ENCODE data around the gene NCBP3. TPM values are rescaled to one million over a fixed set of nuclear protein-coding genes. Genes with fewer than 3 reads are reported as not detected.

NCBP3 gene
- total and polyA plus RNA-seq, 2 of the 4 experiments (the other 2 are of a cell fraction), result 10.8 to 13.5 TPM

DNA sequence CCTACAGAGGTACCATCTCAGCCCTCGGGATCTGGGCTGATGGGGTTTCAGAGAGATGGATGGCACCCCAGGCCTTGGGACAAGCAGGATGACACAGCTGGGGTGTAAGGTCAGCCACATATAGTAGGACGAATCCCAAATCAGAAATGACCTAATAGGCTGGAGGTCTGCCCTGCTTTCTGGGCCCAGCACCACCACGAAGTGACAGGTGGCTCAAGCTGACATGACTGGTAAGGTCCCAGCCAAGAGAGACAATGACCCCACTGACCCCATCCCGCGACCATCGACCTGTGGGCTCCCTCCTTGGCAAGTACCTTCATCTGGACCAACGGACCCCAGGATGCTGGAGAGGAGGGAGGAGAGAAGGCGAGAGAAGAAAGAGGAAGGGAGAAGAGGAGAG lies 31.2 kb upstream of the NCBP3 start:
- no peak for TF ChIP-seq CEBPB (IDR thresholded peaks at IDR 0.05; ENCODE audit: low read depth, low read length)
- no peak for TF ChIP-seq FOS (IDR thresholded peaks at IDR 0.05; ENCODE audit: low read depth, low read length)
- TF ChIP-seq RFX5 (IDR thresholded peaks at IDR 0.05; ENCODE audit: low read depth, low read length), result no peak
- TF ChIP-seq CTCF (conservative IDR thresholded peaks at IDR 0.05; ENCODE audit: low read depth, low read length), result no peak
- no peak for TF ChIP-seq BHLHE40 (IDR thresholded peaks at IDR 0.05; ENCODE audit: low read depth, low read length)
- CTCF ChIA-PET, result interaction anchor here (1.0 to 1.3 kb wide), 3 partner anchors 14 to 37 kb away, joined by 3 to 4 read pairs (median 3); no protein-coding TSS in a partner anchor

More for the DNA sequence above, 31.2 kb upstream of the NCBP3 start:
- H3K56ac ChIP-seq (ENCODE audit: extremely low read depth, insufficient read depth, low read length), result no peak overlapping the region
- H2AK5ac ChIP-seq (ENCODE audit: low read depth, low read length), result no peak overlapping the region
- H3K79me1 ChIP-seq (ENCODE audit: low read depth in 1 of 2, low read length in 2 of 2), result no peaks in the 10 kb centered on the region
- no peak overlapping the region for H3K23ac ChIP-seq (ENCODE audit: low read depth, low read length)
- no peak overlapping the region for H4K5ac ChIP-seq (ENCODE audit: low read depth, low read length)
- H3K4me2 ChIP-seq (ENCODE audit: low read depth, low read length), result no peak overlapping the region
- no peak overlapping the region for H2BK20ac ChIP-seq (ENCODE audit: low read depth, low read length)
- H3K9me3 ChIP-seq (ENCODE audit: control insufficient read depth, insufficient read depth, low read length), result no peaks in the 10 kb centered on the region
- no peak overlapping the region for H4K91ac ChIP-seq (ENCODE audit: insufficient read depth, low read depth, low read length)
- WGBS, 2 experiments (ENCODE audit: extremely low coverage in 2 of 2, insufficient read length in 1 of 2), result 80% methylated on average over 1 of the region's 8 CpGs; no CpG with 5 or more reads in 1 of the 2 experiments
- in situ Hi-C loops (cut with MboI; ENCODE audit: low sequenced_read_pairs), result no loop called here
- 0 out of 2 replicates have a peak, but pooled peaks cover 4% of the 10 kb centered on the region for H3K9me1 ChIP-seq (ENCODE audit: insufficient read depth, low read length)
- no peak overlapping the region for H3K4ac ChIP-seq (ENCODE audit: low read depth, low read length)
- H3K4me3 ChIP-seq (ENCODE audit: insufficient read depth, low read depth, low read length), result no peak overlapping the region
- DNase-seq, result no peak
- no peak overlapping the region for H4K8ac ChIP-seq (ENCODE audit: low read depth in 2 of 2, low read length in 2 of 2)
- H4K20me1 ChIP-seq (ENCODE audit: insufficient read depth, low read length), result no peaks in the 10 kb centered on the region
- no peak overlapping the region for H2AK9ac ChIP-seq (replicated peaks; ENCODE audit: low read depth, low read length, poor library complexity)
- H3K9ac ChIP-seq (ENCODE audit: low read depth, low read length), result no peak overlapping the region
- no TSS peak for BruUV-seq (replicated peaks)
- peaks cover 21% of the 10 kb centered on the region for H3K36me3 ChIP-seq (ENCODE audit: control insufficient read depth, insufficient read depth, low read length)
- no peak overlapping the region for H3K14ac ChIP-seq (replicated peaks; ENCODE audit: low read depth, low read length)
- H3K4me1 ChIP-seq (ENCODE audit: control insufficient read depth, insufficient read depth, low read length), result peaks cover 5% of the 10 kb centered on the region; the same call in 1 of the 2 replicates
- H2BK5ac ChIP-seq (ENCODE audit: low read depth, low read length, poor library complexity, severe bottlenecking), result no peak overlapping the region
- H3K27ac ChIP-seq (ENCODE audit: insufficient read depth, low read length), result no peak overlapping the region
- H2BK120ac ChIP-seq (ENCODE audit: low read depth, low read length), result no peak overlapping the region
- intact Hi-C loops (cut with micrococcal nuclease), result no loop called here
- dilution Hi-C loops (cut with HindIII; ENCODE audit: low sequenced_read_pairs, unreplicated experiment), result no loop called here
- no peak for ATAC-seq (ENCODE audit: low read depth)
- H2BK15ac ChIP-seq (ENCODE audit: low read depth, low read length), result no peak overlapping the region
- POLR2A ChIA-PET (ENCODE audit: unreplicated experiment), result no interaction called here
- no peak overlapping the region for H3K18ac ChIP-seq (ENCODE audit: low read depth, low read length)
- no peak overlapping the region for H2AFZ ChIP-seq (replicated peaks; ENCODE audit: low read length, poor library complexity)
- no peaks in the 10 kb centered on the region for H3K27me3 ChIP-seq (ENCODE audit: control insufficient read depth, insufficient read depth, low read length)

Measured in IMR-90 (cell line).